Camera-type eye (tissue), 1 donor: ENCODE measurements around the gene OR8A1. TPM values are rescaled to one million over a fixed set of nuclear protein-coding genes. Genes with fewer than 3 reads are reported as not detected.

Source experiments
- total RNA-seq: library from RNA; depleted of rRNA; stranded (reverse); fragments of >200 nt; gene quantifications from one replicate; pipeline ENCODE4 v1.2.3, GENCODE V29; 2014

The OR8A1 gene
- not detected for total RNA-seq

GRCh38 chr11:124569697-124570096, at the start of gene OR8A1:
OR8A1 (plus strand) TSS chr11:124569997; CDS start chr11:124570120, 123 bp downstream.

GRCh38 chr11:124543554-124543953, 26.2 kb upstream of the OR8A1 start, which contains the start of gene OR8B12:
OR8B12 (minus strand) TSS chr11:124543654; CDS start chr11:124543654, 0 bp downstream.

GRCh38 chr11:124611064-124611463, 41.3 kb downstream of the OR8A1 start, which contains the start of gene PANX3:
PANX3 (plus strand) TSS chr11:124611428; CDS start chr11:124611557, 129 bp downstream.

Other genes starting within 250 kb of the OR8A1 start
- gene OR8D2, start 249.8 kb upstream of the OR8A1 start, total RNA-seq, result not detected
- gene OR8B2, start 185.5 kb upstream of the OR8A1 start, total RNA-seq, result not detected
- gene OR8B3, start 171.0 kb upstream of the OR8A1 start, total RNA-seq, result not detected
- not detected for gene OR8B4, start 145.1 kb upstream of the OR8A1 start, total RNA-seq
- not detected for gene OR8B8, start 124.3 kb upstream of the OR8A1 start, total RNA-seq
- not detected for gene OR8B12, start 26.3 kb upstream of the OR8A1 start, total RNA-seq
- gene PANX3, start 41.4 kb downstream of the OR8A1 start, total RNA-seq, result not detected
- 24.1 TPM for gene TBRG1, start 52.9 kb downstream of the OR8A1 start, total RNA-seq
- 7.4 TPM for gene SIAE, start 103.7 kb downstream of the OR8A1 start, total RNA-seq
- gene SPA17, start 103.9 kb downstream of the OR8A1 start, total RNA-seq, result 7.8 TPM
- 1.2 TPM for gene NRGN, start 169.9 kb downstream of the OR8A1 start, total RNA-seq
- gene VSIG2, start 182.3 kb downstream of the OR8A1 start, total RNA-seq, result 0.55 TPM
- gene ESAM, start 192.3 kb downstream of the OR8A1 start, total RNA-seq, result 25.6 TPM
- gene MSANTD2, start 230.4 kb downstream of the OR8A1 start, total RNA-seq, result 36.9 TPM